ENCODE data around the gene CAMK4. TPM values are rescaled to one million over a fixed set of nuclear protein-coding genes. Genes with fewer than 3 reads are reported as not detected.

CAMK4 gene
- total and polyA plus RNA-seq, 8 donors, result 1.0 to 18.3 (median 14.8) TPM

DNA sequence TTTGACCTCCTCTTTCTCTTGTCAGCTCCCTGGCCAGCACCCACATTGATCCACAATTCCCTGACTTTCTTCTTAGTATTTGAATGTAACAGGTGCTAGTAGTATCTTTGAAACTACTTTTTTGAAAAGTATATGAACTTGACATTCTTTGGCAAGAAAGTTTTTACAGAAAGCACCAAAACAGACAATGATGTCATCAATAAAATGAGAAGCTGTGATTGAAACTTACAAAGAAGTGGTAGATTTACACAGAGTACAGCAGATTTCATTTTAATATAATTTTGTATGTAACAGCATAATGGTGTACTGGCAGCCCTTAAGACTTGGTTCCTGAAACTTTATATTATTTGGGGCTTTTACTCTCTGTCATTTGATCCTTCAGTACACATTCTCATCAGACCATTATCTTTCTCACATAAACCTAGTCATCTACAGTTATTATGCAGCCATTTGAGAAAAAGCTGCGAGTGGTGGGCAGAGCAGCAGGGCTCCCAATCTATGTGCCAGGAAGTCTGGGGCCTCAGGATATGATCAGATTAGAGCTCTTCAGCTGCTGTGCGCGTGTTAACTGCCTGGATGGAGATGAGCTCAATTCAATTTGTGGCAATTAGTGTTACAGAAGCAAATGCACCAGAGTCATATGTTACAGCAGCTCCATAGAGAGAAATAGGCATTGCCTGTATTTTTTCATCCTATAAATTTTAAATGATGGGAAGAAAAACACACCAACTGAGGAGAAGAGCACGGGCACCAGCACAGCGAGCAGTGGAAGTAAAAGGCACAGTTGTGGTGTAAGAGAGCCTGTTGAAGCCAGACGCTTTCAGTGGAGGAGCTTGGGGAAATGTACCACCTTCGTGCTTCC lies 162.0 kb downstream of the CAMK4 start:
- Histone ChIP-seq H3K27me3 (no peaks in the 10 kb centered on the region), H3K4me1 (no peaks in the 10 kb centered on the region), H3K4me3 (no peak overlapping the region), H3K36me3 (no peaks in the 10 kb centered on the region), H3K27ac (no peak overlapping the region), H3K9me3 (no peaks in the 10 kb centered on the region)
- no peak for DNase-seq
- ATAC-seq, result no peak
- TF ChIP-seq, protein P1, sequence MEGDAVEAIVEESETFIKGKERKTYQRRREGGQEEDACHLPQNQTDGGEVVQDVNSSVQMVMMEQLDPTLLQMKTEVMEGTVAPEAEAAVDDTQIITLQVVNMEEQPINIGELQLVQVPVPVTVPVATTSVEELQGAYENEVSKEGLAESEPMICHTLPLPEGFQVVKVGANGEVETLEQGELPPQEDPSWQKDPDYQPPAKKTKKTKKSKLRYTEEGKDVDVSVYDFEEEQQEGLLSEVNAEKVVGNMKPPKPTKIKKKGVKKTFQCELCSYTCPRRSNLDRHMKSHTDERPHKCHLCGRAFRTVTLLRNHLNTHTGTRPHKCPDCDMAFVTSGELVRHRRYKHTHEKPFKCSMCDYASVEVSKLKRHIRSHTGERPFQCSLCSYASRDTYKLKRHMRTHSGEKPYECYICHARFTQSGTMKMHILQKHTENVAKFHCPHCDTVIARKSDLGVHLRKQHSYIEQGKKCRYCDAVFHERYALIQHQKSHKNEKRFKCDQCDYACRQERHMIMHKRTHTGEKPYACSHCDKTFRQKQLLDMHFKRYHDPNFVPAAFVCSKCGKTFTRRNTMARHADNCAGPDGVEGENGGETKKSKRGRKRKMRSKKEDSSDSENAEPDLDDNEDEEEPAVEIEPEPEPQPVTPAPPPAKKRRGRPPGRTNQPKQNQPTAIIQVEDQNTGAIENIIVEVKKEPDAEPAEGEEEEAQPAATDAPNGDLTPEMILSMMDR (IDR thresholded peaks at IDR 0.05), result no peak
- intact Hi-C loops (cut with DNase I), result no loop called here

DNA sequence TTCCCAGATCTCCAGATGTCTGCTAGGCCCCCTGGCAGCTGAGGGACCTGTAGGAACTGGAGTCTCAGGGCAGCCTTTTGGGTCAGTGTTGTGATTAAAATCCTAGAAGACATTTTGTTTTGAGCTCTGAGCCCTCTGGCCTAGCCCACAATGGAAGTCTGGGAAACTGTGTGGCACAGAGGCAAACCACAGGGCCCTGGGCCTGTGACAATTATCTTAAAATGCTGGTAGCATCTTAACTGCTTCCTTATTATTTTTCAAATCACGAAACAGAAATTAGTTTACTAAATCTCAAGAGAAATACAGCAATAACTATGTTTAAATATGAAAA lies 162.6 kb downstream of the CAMK4 start:
- Histone ChIP-seq H3K4me3 (no peak overlapping the region), H3K27ac (no peak overlapping the region), H3K27me3 (no peaks in the 10 kb centered on the region), H3K9me3 (no peaks in the 10 kb centered on the region), H3K36me3 (no peaks in the 10 kb centered on the region), H3K4me1 (no peaks in the 10 kb centered on the region)
- TF ChIP-seq, protein P1 (IDR thresholded peaks at IDR 0.05), result no peak
- no peak for ATAC-seq
- intact Hi-C loops (cut with DNase I), result no loop called here
- no peak for DNase-seq

DNA sequence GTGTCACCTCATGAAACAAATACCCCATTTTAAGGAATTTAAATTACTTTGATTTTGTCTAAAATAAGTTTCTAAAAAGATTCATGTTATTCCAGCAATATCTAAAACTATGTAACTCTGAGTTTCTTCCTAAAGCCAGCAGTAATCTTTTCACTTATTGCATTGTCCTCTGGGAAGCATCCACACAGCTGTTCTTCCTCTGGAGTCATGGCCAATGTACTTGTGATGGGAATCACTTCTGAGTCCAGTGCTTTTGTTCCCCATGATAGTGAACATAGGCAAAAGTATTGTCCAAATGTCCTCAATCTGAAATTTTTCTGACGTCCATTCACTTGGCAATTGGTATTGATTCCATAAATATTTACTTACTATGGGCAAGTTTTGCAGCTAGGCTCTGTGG lies 163.2 kb downstream of the CAMK4 start:
- Histone ChIP-seq H3K4me3 (no peak overlapping the region), H3K27me3 (no peaks in the 10 kb centered on the region), H3K9me3 (no peaks in the 10 kb centered on the region), H3K27ac (no peak overlapping the region), H3K36me3 (no peaks in the 10 kb centered on the region), H3K4me1 (no peaks in the 10 kb centered on the region)
- ATAC-seq, result no peak
- TF ChIP-seq, protein P1 (IDR thresholded peaks at IDR 0.05), result no peak
- intact Hi-C loops (cut with DNase I), result no loop called here
- no peak for DNase-seq

DNA sequence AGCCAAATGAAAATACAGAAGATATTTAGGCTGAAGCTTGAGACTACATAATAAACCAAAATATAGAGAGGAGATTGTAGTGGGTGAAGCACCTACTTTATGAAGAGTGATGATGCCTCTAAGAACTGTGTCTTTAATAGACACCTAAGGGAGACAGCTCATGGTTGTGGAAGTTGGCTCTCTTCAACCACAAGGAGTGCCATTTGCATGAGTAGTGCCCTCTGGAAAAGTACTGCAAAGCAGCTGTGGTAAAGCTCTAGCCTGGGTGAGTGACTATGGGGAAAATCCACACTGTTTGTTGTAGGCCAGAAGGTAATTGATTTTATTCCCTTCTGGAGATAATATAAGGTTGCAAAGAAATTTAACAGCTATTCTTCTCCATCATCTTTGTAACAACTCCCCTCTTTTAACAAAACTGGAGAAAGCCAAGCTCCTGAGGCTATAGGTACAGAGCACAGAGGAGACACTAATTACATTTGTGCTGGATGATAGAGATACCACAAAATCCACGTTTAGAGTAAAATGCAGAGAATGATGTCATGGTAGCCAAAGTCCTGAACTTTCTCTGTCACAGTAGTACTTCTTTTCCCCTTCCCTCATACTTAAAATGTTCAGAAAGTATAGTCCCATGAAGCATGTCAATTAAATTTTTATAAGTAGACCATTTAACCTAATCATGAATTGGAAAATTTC lies 165.4 kb downstream of the CAMK4 start:
- H3K36me3 ChIP-seq, result no peaks in the 10 kb centered on the region
- H3K4me3 ChIP-seq, result no peak overlapping the region
- no peaks in the 10 kb centered on the region for H3K4me1 ChIP-seq
- intact Hi-C loops (cut with DNase I), result no loop called here
- H3K27me3 ChIP-seq, result no peaks in the 10 kb centered on the region
- no peak overlapping the region for H3K27ac ChIP-seq
- ATAC-seq (no peak), DNase-seq (no peak)
- TF ChIP-seq, protein P1 (IDR thresholded peaks at IDR 0.05), result no peak
- no peaks in the 10 kb centered on the region for H3K9me3 ChIP-seq

DNA sequence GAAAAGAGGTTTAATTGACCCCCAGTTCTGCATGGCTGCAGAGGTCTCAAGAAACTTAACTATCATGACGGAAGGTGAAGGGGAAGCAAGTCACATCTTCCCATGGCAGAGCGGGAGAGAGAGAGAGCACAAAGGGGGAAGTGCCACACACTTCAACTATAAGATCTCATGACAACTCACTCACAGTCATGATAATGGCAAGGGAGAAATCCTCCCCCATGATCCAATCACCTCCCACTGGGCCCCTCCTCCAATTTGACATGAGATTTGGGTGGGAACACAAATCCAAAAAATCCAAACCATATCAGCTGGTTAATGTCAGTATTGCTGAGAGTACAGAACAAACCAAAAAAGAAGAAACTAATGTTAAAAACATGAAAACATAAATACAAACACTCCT lies 168.0 kb downstream of the CAMK4 start:
- H3K36me3 ChIP-seq, result no peaks in the 10 kb centered on the region
- no peak overlapping the region for H3K4me3 ChIP-seq
- no peak overlapping the region for H3K27ac ChIP-seq
- ATAC-seq (no peak), DNase-seq (no peak)
- no peaks in the 10 kb centered on the region for H3K4me1 ChIP-seq
- H3K9me3 ChIP-seq, result no peaks in the 10 kb centered on the region
- intact Hi-C loops (cut with DNase I), result no loop called here
- TF ChIP-seq, protein P1 (IDR thresholded peaks at IDR 0.05), result no peak
- H3K27me3 ChIP-seq, result no peaks in the 10 kb centered on the region
